Calu3 (cell line): Measurements from ENCODE around the gene ADRB2. TPM values are rescaled to one million over a fixed set of nuclear protein-coding genes. Genes with fewer than 3 reads are reported as not detected.

Source experiments
- BruUV-seq: library from RNA; stranded (reverse); fragments of 400-500 nt; replicated peaks from 2 replicates; lab custom pipeline; 2021; lab: Mats Ljungman, UMichigan
- CTCF ChIA-PET: fragments of 300-600 bp; sonication (Branson Sonifier 250); formaldehyde crosslinking; loops from one replicate; lab custom pipeline; 2022; ENCODE audit warnings: antibody characterized with exemption; lab: Charles Lee
- DNase-seq: peaks from one replicate; pipeline ENCODE4 v3.0.0; 2022
- H3K27ac Mint-ChIP-seq: one replicate; pipeline ENCODE4 v1.8.0; 2022; ENCODE audit warnings: mixed read lengths; ENCODE audit not compliant: unreplicated experiment
- H3K27me3 Mint-ChIP-seq: one replicate; pipeline ENCODE4 v1.8.0; 2022; ENCODE audit warnings: mixed read lengths; ENCODE audit not compliant: unreplicated experiment
- H3K36me3 Mint-ChIP-seq: one replicate; pipeline ENCODE4 v1.8.0; 2022; ENCODE audit warnings: mild to moderate bottlenecking, moderate library complexity, mixed read lengths; ENCODE audit not compliant: insufficient read depth, unreplicated experiment
- H3K4me1 Mint-ChIP-seq: one replicate; pipeline ENCODE4 v1.8.0; 2022; ENCODE audit warnings: mild to moderate bottlenecking, low read depth, mixed read lengths; ENCODE audit not compliant: unreplicated experiment
- H3K4me3 Mint-ChIP-seq: one replicate; pipeline ENCODE4 v1.8.0; 2022; ENCODE audit warnings: mild to moderate bottlenecking, low read depth, moderate library complexity, mixed read lengths; ENCODE audit not compliant: unreplicated experiment
- H3K9me3 Mint-ChIP-seq: one replicate; pipeline ENCODE4 v1.8.0; 2022; ENCODE audit warnings: low read depth, mixed read lengths; ENCODE audit not compliant: unreplicated experiment
- intact Hi-C: fragments of 100-400 bp; cut with micrococcal nuclease; formaldehyde crosslinking; loops from one replicate; pipeline ENCODE4 v1.10.0; 2022; ENCODE audit not compliant: unreplicated experiment
- total RNA-seq: library from RNA; stranded (reverse); gene quantifications from 2 replicates; pipeline ENCODE4 v1.2.3, GENCODE V29; 2022
- TF ChIP-seq, protein P1 (sequence below): fragments of 200-600 bp; IDR thresholded peaks from one replicate; pipeline ENCODE4 v1.8.0; 2022; ENCODE audit warnings: antibody characterized with exemption; ENCODE audit not compliant: unreplicated experiment

ADRB2 gene
- total RNA-seq, 1 experiment from 2014 or later = 16.9 TPM

DNA sequence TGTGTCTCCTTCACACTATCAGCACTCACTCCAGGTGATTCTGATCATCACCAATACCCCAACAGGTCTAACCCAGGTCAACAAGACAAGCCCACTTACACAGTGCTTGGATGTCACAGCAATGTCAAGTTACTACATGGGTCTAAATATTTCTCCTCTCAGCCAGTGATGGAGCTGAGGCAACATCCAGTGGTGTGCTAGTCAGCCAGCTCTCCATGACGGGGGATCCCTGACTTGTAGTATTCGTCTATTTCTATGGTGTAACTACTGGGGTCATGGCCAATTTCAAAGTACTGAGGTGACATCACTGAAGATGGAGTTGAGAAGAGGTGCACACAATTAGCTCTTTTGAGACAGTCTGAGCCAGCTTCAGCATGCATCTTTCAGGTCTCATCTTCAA is 31.1 kb downstream of the ADRB2 start:
- Mint-ChIP-seq H3K36me3 (no peaks in the 10 kb centered on the region), H3K27me3 (no peaks in the 10 kb centered on the region), H3K4me1 (no peaks in the 10 kb centered on the region), H3K4me3 (no peak overlapping the region), H3K9me3 (no peaks in the 10 kb centered on the region), H3K27ac (no peak overlapping the region)
- no peak for DNase-seq
- TF ChIP-seq, protein P1, sequence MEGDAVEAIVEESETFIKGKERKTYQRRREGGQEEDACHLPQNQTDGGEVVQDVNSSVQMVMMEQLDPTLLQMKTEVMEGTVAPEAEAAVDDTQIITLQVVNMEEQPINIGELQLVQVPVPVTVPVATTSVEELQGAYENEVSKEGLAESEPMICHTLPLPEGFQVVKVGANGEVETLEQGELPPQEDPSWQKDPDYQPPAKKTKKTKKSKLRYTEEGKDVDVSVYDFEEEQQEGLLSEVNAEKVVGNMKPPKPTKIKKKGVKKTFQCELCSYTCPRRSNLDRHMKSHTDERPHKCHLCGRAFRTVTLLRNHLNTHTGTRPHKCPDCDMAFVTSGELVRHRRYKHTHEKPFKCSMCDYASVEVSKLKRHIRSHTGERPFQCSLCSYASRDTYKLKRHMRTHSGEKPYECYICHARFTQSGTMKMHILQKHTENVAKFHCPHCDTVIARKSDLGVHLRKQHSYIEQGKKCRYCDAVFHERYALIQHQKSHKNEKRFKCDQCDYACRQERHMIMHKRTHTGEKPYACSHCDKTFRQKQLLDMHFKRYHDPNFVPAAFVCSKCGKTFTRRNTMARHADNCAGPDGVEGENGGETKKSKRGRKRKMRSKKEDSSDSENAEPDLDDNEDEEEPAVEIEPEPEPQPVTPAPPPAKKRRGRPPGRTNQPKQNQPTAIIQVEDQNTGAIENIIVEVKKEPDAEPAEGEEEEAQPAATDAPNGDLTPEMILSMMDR = no peak
- CTCF ChIA-PET = no interaction called here
- no TSS peak for BruUV-seq
- intact Hi-C loops = no loop called here

DNA sequence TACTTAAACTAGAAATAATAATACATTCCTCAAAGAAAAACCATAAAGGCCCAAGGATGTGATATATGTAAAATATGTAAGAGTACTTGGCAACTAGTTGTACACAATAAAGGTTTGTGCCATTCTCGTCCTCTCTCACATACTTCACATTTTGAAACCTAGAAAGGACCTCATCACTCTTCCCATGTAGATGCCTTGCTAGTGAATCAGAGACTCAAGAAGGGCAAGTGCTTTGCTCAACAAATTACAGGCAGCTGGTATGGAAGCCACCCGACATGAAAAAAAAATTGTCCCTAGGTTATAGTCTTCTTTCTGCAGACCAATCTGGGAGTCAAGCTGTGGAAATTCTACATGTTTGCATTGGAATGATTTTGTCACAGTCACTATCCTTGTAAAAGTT is 31.7 kb downstream of the ADRB2 start:
- no peaks in the 10 kb centered on the region for H3K4me1 Mint-ChIP-seq
- BruUV-seq = no TSS peak
- no peaks in the 10 kb centered on the region for H3K27me3 Mint-ChIP-seq
- no peak overlapping the region for H3K27ac Mint-ChIP-seq
- no peaks in the 10 kb centered on the region for H3K36me3 Mint-ChIP-seq
- intact Hi-C loops = no loop called here
- H3K4me3 Mint-ChIP-seq = no peak overlapping the region
- H3K9me3 Mint-ChIP-seq = no peaks in the 10 kb centered on the region
- TF ChIP-seq, protein P1 = no peak
- CTCF ChIA-PET = no interaction called here
- DNase-seq = no peak

DNA sequence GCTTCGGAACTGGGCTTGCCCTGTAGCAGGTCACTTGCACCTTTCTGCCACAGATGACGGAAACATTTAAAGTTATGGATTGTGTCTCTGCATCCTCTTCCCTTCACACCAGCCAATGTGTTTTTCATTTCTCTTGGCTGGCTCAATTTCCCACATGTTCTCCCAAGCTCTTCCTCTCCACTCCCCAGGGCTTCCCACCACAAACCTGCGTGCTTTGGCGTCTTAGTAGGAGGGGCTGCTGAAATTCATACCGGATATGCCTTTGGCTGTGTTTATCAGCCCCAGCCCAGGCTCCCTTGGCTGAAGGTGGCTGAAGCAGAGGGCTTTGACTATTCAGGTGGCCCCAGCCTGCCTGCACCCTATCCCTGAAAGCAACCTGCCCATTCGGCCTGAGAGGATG is 32.1 kb downstream of the ADRB2 start:
- no peak for DNase-seq
- CTCF ChIA-PET = no interaction called here
- intact Hi-C loops = no loop called here
- no TSS peak for BruUV-seq
- no peaks in the 10 kb centered on the region for H3K36me3 Mint-ChIP-seq
- no peak overlapping the region for H3K27ac Mint-ChIP-seq
- TF ChIP-seq, protein P1 = no peak
- H3K4me3 Mint-ChIP-seq = no peak overlapping the region
- no peaks in the 10 kb centered on the region for H3K4me1 Mint-ChIP-seq
- no peaks in the 10 kb centered on the region for H3K9me3 Mint-ChIP-seq
- no peaks in the 10 kb centered on the region for H3K27me3 Mint-ChIP-seq

DNA sequence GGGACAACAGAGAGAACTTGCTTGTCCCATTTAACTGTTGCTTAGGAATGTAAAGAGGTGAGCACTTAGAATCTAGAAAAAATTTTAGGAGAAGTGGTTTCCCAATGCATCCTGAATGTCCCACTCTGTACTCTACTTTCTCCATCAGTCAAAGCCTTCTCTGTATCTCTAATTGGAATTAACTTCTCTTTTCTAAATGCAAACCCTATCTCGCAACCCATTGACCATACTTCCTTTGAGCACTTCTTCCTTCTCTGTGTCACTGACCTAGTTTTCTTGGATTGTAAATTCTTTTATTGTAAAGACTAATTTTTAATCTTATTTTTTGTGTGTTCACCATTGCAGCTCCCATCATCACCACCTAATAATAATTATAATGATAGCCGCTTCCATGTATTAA is 33.3 kb downstream of the ADRB2 start:
- H3K4me1 Mint-ChIP-seq = no peaks in the 10 kb centered on the region
- CTCF ChIA-PET = no interaction called here
- H3K4me3 Mint-ChIP-seq = no peak overlapping the region
- no peak for DNase-seq
- peak overlapping the region; percentile 45 for H3K27ac Mint-ChIP-seq
- no peaks in the 10 kb centered on the region for H3K9me3 Mint-ChIP-seq
- TF ChIP-seq, protein P1 = no peak
- H3K36me3 Mint-ChIP-seq = no peaks in the 10 kb centered on the region
- intact Hi-C loops = no loop called here
- BruUV-seq = no TSS peak
- H3K27me3 Mint-ChIP-seq = no peaks in the 10 kb centered on the region
